GM12878 (cell line): ENCODE results near the gene ZMAT1. TPM values are rescaled to one million over a fixed set of nuclear protein-coding genes. Genes with fewer than 3 reads are reported as not detected.

Experiments used
- ATAC-seq: fragments of 200-7000 bp; cut with Tn5 transposase; 3 replicates; pipeline ENCODE4 v1.9.1; 2020; ENCODE audit warnings: mild to moderate bottlenecking, moderate library complexity
- BruUV-seq: library from RNA; stranded (reverse); fragments of 400-500 nt; replicated peaks from 2 replicates; lab custom pipeline; 2021; lab: Mats Ljungman, UMichigan
- CTCF ChIA-PET: fragments of 300-600 bp; sonication (Branson Sonifier 250); formaldehyde crosslinking; extraction: SDS; loops from one replicate; lab custom pipeline; 2021; ENCODE audit warnings: inconsistent platforms; lab: Yijun Ruan, JAX
- POLR2A ChIA-PET: fragments of 350-600 bp; formaldehyde crosslinking; extraction: SDS; loops from one replicate; lab custom pipeline; 2021; ENCODE audit warnings: inconsistent platforms; lab: Charles Lee
- RAD21 ChIA-PET: fragments of 300-600 bp; sonication (Branson Sonifier 250); formaldehyde crosslinking; loops from one replicate; lab custom pipeline; 2023; ENCODE audit warnings: antibody characterized with exemption; ENCODE audit not compliant: unreplicated experiment; lab: Charles Lee
- SMC1A ChIA-PET: fragments of 300-600 bp; sonication (Branson Sonifier 250); formaldehyde crosslinking; loops from one replicate; lab custom pipeline; 2023; ENCODE audit not compliant: unreplicated experiment, uncharacterized antibody; lab: Charles Lee
- DNase-seq: peaks from one replicate; pipeline ENCODE4 v3.0.0-alpha.2; 2011; ENCODE audit warnings: low read depth, low spot score
- FAIRE-seq: peaks from 3 replicates; lab custom pipeline; 2011; peaks lifted over from hg19 to GRCh38; lab: Jason Lieb, UNC
- H2AFZ ChIP-seq: 2 replicates; pipeline ENCODE4 v1.6.0; 2011; ENCODE audit warnings: low read depth, low read length, control low read depth; ENCODE audit not compliant: control insufficient read depth
- H3K27ac ChIP-seq: 2 replicates; pipeline ENCODE4 v1.5.1; 2011; ENCODE audit warnings: control low read depth; ENCODE audit not compliant: control insufficient read depth, insufficient read depth
- H3K27me3 ChIP-seq, 2 experiments: replicated peaks in 1 of 2; 2 replicates each; pipeline versions ENCODE4 v1.6.0 to v1.6.1; 2011; ENCODE audit warnings: low read length in 1 of 2; ENCODE audit not compliant: control insufficient read depth in 2 of 2, insufficient read depth in 2 of 2
- H3K36me3 ChIP-seq, 2 experiments: 2 replicates each; pipeline ENCODE4 v1.5.1; 2011; ENCODE audit warnings: low read length in 1 of 2; ENCODE audit not compliant: control insufficient read depth in 2 of 2, insufficient read depth in 2 of 2
- H3K4me1 ChIP-seq: 2 replicates; pipeline ENCODE4 v1.6.1; 2011; ENCODE audit warnings: mild to moderate bottlenecking, low read length, moderate library complexity, mixed read lengths; ENCODE audit not compliant: control insufficient read depth, insufficient read depth
- H3K4me2 ChIP-seq: 2 replicates; pipeline ENCODE4 v1.6.0; 2011; ENCODE audit warnings: control low read depth; ENCODE audit not compliant: control insufficient read depth, insufficient read depth
- H3K4me3 ChIP-seq: fragments of 200-600 bp; sonication (generic); 2 replicates; pipeline ENCODE4 v1.5.1; 2016
- H3K79me2 ChIP-seq: 2 replicates; pipeline ENCODE4 v1.6.0; 2011; ENCODE audit warnings: low read length; ENCODE audit not compliant: control insufficient read depth, insufficient read depth
- H3K9ac ChIP-seq: 2 replicates; pipeline ENCODE4 v1.8.0; 2011; ENCODE audit warnings: low read length, control low read depth, mixed read lengths; ENCODE audit not compliant: control insufficient read depth, insufficient read depth
- H3K9me3 ChIP-seq: replicated peaks from 3 replicates; pipeline ENCODE4 v1.5.1; 2011; ENCODE audit warnings: mild to moderate bottlenecking, low read length; ENCODE audit not compliant: control insufficient read depth, insufficient read depth
- H4K20me1 ChIP-seq: 2 replicates; pipeline ENCODE4 v1.6.0; 2011; ENCODE audit not compliant: control insufficient read depth, insufficient read depth
- BMI1 ChIP-seq: fragments of 450-650 bp; IDR thresholded peaks from 2 replicates; pipeline ENCODE4 v1.6.1; 2016; ENCODE audit warnings: mild to moderate bottlenecking, moderate library complexity, borderline replicate concordance
- EZH2 ChIP-seq: IDR thresholded peaks from 2 replicates; pipeline ENCODE4 v1.6.1; 2012; ENCODE audit warnings: low read depth, mild to moderate bottlenecking, control low read depth, inconsistent platforms, low read length, borderline replicate concordance; ENCODE audit not compliant: control insufficient read depth
- IKZF1 ChIP-seq: fragments of 450-650 bp; conservative IDR thresholded peaks from 2 replicates; pipeline ENCODE4 v1.6.1; 2017; ENCODE audit warnings: antibody characterized with exemption, mild to moderate bottlenecking
- MTA2 ChIP-seq: fragments of 450-650 bp; IDR thresholded peaks from 2 replicates; pipeline ENCODE4 v1.6.1; 2016; ENCODE audit warnings: low read depth, mild to moderate bottlenecking, moderate library complexity
- MTA3 ChIP-seq: IDR thresholded peaks from 2 replicates; pipeline ENCODE4 v1.6.1; 2012; ENCODE audit warnings: low read length, inconsistent platforms, borderline replicate concordance
- POLR2AphosphoS2 ChIP-seq: IDR thresholded peaks from 2 replicates; pipeline ENCODE4 v1.6.1; 2011; ENCODE audit warnings: low read depth, mild to moderate bottlenecking, low read length, improper control_type of control experiment, moderate library complexity
- RAD51 ChIP-seq: fragments of 450-650 bp; IDR thresholded peaks from 2 replicates; pipeline ENCODE4 v1.6.1; 2016; ENCODE audit warnings: moderate library complexity, mild to moderate bottlenecking, inconsistent platforms
- SP1 ChIP-seq: IDR thresholded peaks from one replicate; pipeline ENCODE4 v1.6.1; 2011; ENCODE audit warnings: low read depth, low read length
- YY1 ChIP-seq: IDR thresholded peaks from 2 replicates; pipeline ENCODE4 v1.6.1; 2011; ENCODE audit warnings: low read depth, mild to moderate bottlenecking, low read length
- ZNF622 ChIP-seq: fragments of 450-650 bp; IDR thresholded peaks from 2 replicates; pipeline ENCODE4 v1.6.1; 2017; ENCODE audit warnings: mild to moderate bottlenecking, inconsistent platforms
- WGBS: methylation state at CpG from one replicate; pipeline ENCODE4 v1.1.6; 2016; ENCODE audit warnings: low lambda C conversion rate; ENCODE audit not compliant: insufficient replicate concordance, insufficient coverage; ENCODE audit errors: missing lambda C conversion rate; 5-methylcytosine and 5-hydroxymethylcytosine counted together
- in situ Hi-C: fragments of 300-500 bp; cut with MboI; formaldehyde crosslinking; loops from 9 replicates; pipeline ENCODE4 v1.14.3; 2018; ENCODE audit warnings: mixed read lengths
- intact Hi-C: fragments of 100-400 bp; cut with micrococcal nuclease; formaldehyde crosslinking; loops from one replicate; pipeline ENCODE4 v1.14.2; 2022; ENCODE audit not compliant: unreplicated experiment
- polyA plus RNA-seq, 11 experiments: library from polyadenylated mRNA; depleted of rRNA in 4 of 11; unstranded in 6 of 11; stranded (reverse) in 5 of 11; fragments of >200 nt; fragmentation: Nextera tagmentation in 4 of 11; fragmentation: Illumina TruSeq in 1 of 11; extraction: Ambion mirVana in 4 of 11; extraction: Trizol in 1 of 11; gene quantifications; 1 replicate in 1 of 11; 2 replicates in 10 of 11; pipeline versions ENCODE4 v1.2.1 to v1.2.3, GENCODE V29; 2011 to 2016; ENCODE audit warnings: inconsistent platforms in 2 of 11, missing spikeins in 2 of 11, low read depth in 1 of 11
- total RNA-seq, 4 experiments: library from RNA; depleted of rRNA in 3 of 4; stranded (reverse); fragments of >200 nt in 3 of 4; fragmentation: Illumina TruSeq in 1 of 4; extraction: Trizol in 1 of 4; gene quantifications; 2 replicates each; pipeline versions ENCODE4 v1.2.1 to v1.2.3, GENCODE V29; 2013 to 2021
- TF ChIP-seq, protein P1 (sequence below): IDR thresholded peaks from 2 replicates; pipeline ENCODE4 v1.6.1; 2012; ENCODE audit warnings: low read length, inconsistent platforms
- TF ChIP-seq, protein P2 (sequence below): fragments of 450-650 bp; IDR thresholded peaks from 2 replicates; pipeline ENCODE4 v1.6.1; 2018; ENCODE audit warnings: mild to moderate bottlenecking, low read depth, moderate library complexity; ENCODE audit not compliant: partially characterized antibody

The ZMAT1 gene
- total and polyA plus RNA-seq, 10 of the 15 experiments (the other 5 are each of a cell fraction or from before 2014, with no cell fraction given) = 0.07 to 2.9 (median 1.1) TPM

DNA sequence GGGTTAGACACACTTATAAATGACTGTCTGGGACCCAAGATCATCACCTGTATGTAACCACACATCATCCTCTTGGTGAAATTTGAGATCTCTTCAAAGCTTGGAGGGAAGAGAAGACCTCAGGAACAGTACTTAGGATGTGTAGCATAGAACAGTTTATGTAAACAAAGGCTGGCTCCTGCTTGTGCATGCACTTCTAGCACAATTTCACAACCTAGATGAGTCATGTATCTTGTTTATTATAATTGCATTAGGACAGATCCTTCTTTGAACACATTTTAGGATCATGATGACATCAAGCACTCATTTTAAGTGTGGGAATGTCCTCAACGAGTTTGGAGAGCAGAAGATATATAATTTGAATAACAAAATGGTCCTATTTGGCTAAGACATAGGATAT is 26.3 kb upstream of the ZMAT1 start:
- no peaks in the 10 kb centered on the region for H3K27me3 ChIP-seq
- intact Hi-C loops = no loop called here
- no peaks in the 10 kb centered on the region for H3K4me1 ChIP-seq
- FAIRE-seq (no peak), DNase-seq (no peak), ATAC-seq (no peak)
- no peaks in the 10 kb centered on the region for H4K20me1 ChIP-seq
- POLR2A ChIA-PET = no interaction called here
- SMC1A ChIA-PET = no interaction called here
- no peak overlapping the region for H2AFZ ChIP-seq
- no peaks in the 10 kb centered on the region for H3K9me3 ChIP-seq
- H3K79me2 ChIP-seq = no peaks in the 10 kb centered on the region
- no peak overlapping the region for H3K4me3 ChIP-seq
- RAD21 ChIA-PET = no interaction called here
- no TSS peak for BruUV-seq
- no peak overlapping the region for H3K27ac ChIP-seq
- TF ChIP-seq MTA2 (no peak), IKZF1 (no peak), BMI1 (no peak), RAD51 (no peak), YY1 (no peak), EZH2 (no peak), SP1 (no peak), POLR2AphosphoS2 (no peak)
- in situ Hi-C loops = no loop called here
- CTCF ChIA-PET = no interaction called here
- H3K4me2 ChIP-seq = no peak overlapping the region
- H3K36me3 ChIP-seq = no peaks in the 10 kb centered on the region
- 5% methylated on average over 1 of the region's 1 CpG for WGBS
- no peak overlapping the region for H3K9ac ChIP-seq

DNA sequence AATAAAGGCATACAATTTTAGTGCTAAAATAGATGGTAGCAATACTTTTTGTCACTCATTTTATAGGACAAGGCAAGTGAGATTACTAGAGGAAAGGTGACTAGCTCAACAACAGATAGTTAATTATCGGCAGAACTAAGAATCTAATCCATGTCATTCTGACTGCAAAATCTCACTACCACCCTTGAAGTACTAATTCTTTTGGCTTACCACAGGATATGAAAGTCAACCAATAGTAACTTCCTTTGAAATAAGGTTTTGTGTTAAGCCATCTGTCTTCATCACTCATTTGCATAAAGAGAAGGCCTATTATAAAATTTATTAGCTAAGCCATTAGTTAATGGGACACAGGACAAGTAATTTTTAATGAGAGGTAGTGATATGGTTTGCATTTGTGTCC is 25.3 kb upstream of the ZMAT1 start:
- in situ Hi-C loops = no loop called here
- H3K4me3 ChIP-seq = no peak overlapping the region
- TF ChIP-seq, protein P1, sequence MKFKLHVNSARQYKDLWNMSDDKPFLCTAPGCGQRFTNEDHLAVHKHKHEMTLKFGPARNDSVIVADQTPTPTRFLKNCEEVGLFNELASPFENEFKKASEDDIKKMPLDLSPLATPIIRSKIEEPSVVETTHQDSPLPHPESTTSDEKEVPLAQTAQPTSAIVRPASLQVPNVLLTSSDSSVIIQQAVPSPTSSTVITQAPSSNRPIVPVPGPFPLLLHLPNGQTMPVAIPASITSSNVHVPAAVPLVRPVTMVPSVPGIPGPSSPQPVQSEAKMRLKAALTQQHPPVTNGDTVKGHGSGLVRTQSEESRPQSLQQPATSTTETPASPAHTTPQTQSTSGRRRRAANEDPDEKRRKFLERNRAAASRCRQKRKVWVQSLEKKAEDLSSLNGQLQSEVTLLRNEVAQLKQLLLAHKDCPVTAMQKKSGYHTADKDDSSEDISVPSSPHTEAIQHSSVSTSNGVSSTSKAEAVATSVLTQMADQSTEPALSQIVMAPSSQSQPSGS = no peak
- TF ChIP-seq, protein P2, sequence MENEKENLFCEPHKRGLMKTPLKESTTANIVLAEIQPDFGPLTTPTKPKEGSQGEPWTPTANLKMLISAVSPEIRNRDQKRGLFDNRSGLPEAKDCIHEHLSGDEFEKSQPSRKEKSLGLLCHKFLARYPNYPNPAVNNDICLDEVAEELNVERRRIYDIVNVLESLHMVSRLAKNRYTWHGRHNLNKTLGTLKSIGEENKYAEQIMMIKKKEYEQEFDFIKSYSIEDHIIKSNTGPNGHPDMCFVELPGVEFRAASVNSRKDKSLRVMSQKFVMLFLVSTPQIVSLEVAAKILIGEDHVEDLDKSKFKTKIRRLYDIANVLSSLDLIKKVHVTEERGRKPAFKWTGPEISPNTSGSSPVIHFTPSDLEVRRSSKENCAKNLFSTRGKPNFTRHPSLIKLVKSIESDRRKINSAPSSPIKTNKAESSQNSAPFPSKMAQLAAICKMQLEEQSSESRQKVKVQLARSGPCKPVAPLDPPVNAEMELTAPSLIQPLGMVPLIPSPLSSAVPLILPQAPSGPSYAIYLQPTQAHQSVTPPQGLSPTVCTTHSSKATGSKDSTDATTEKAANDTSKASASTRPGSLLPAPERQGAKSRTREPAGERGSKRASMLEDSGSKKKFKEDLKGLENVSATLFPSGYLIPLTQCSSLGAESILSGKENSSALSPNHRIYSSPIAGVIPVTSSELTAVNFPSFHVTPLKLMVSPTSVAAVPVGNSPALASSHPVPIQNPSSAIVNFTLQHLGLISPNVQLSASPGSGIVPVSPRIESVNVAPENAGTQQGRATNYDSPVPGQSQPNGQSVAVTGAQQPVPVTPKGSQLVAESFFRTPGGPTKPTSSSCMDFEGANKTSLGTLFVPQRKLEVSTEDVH = no peak
- no peak for TF ChIP-seq POLR2AphosphoS2
- TF ChIP-seq ZNF622 = no peak
- no peak for TF ChIP-seq MTA3
- TF ChIP-seq, all 136 proteins: peak for 0
- Histone ChIP-seq H2AFZ (no peak overlapping the region), H3K36me3 (no peaks in the 10 kb centered on the region), H3K4me2 (no peak overlapping the region), H3K9me3 (no peaks in the 10 kb centered on the region), H4K20me1 (no peaks in the 10 kb centered on the region), H3K27ac (no peak overlapping the region), H3K79me2 (no peaks in the 10 kb centered on the region), H3K9ac (no peak overlapping the region), H3K4me1 (no peaks in the 10 kb centered on the region), H3K27me3 (no peaks in the 10 kb centered on the region)
- DNase-seq = no peak
- FAIRE-seq = no peak
- CTCF ChIA-PET = no interaction called here
- 100% methylated on average over 1 of the region's 1 CpG for WGBS
- ATAC-seq = no peak
- SMC1A ChIA-PET = no interaction called here
- intact Hi-C loops = no loop called here
- POLR2A ChIA-PET = no interaction called here
- BruUV-seq = no TSS peak
- RAD21 ChIA-PET = no interaction called here
